HG03378 (cell line): ENCODE measurements around the gene OPALIN.

Experiments
- ATAC-seq: cut with Tn5 transposase; IDR thresholded peaks from one replicate; pipeline ENCODE4 v1.9.1; 2021; ENCODE audit warnings: mild to moderate bottlenecking, moderate library complexity; ENCODE audit not compliant: unreplicated experiment

Gene OPALIN

GRCh38 chr10:96306516-96306915, 52.3 kb downstream of the OPALIN start:
- no peak for ATAC-seq

- no peak for ATAC-seq
Observed at GRCh38 chr10:96305019-96305418, 53.8 kb downstream of the OPALIN start.

GRCh38 chr10:96304230-96304629, 54.6 kb downstream of the OPALIN start, which contains the start of gene DNTT:
Gene DNTT (plus strand): TSS chr10:96304434. CDS start chr10:96304498, 64 bp downstream.
- ATAC-seq: no peak

GRCh38 chr10:96301616-96302015, 57.2 kb downstream of the OPALIN start:
- ATAC-seq: no peak

- no peak for ATAC-seq
Observed at GRCh38 chr10:96299383-96299782, 59.4 kb downstream of the OPALIN start.

- no peak for ATAC-seq
Observed at GRCh38 chr10:96298362-96298761, 60.4 kb downstream of the OPALIN start.

- ATAC-seq: no peak
Observed at GRCh38 chr10:96297486-96297885, 61.3 kb downstream of the OPALIN start.

- ATAC-seq: no peak
Observed at GRCh38 chr10:96295475-96295874, 63.3 kb downstream of the OPALIN start.
